Activated CD4-positive, alpha-beta memory T cell treated with anti-CD3 and anti-CD28 coated beads, Interleukin-2, amount 10 ng/mL, durations not matched to agents 7 days and 5 days (primary cell): ENCODE measurements around the gene PHACTR2. TPM values are rescaled to one million over a fixed set of nuclear protein-coding genes. Genes with fewer than 3 reads are reported as not detected.
"Not testable (repeated sequence)": the region's sequence is repeated elsewhere in the genome, so short reads cannot be mapped to it uniquely, and the experiment has no call there.

ENCODE experiments used
- CTCF ChIA-PET: fragments of 350-600 bp; sonication (Branson Sonifier 250); formaldehyde crosslinking; loops from one replicate; lab custom pipeline; 2021; ENCODE audit warnings: antibody characterized with exemption, inconsistent platforms; lab: Charles Lee
- POLR2A ChIA-PET: fragments of 350-600 bp; sonication (Branson Sonifier 250); formaldehyde crosslinking; loops from one replicate; lab custom pipeline; 2021; ENCODE audit warnings: antibody characterized with exemption; lab: Charles Lee
- DNase-seq: peaks from one replicate; pipeline ENCODE4 v3.0.0-alpha.2; 2020
- H3K27ac Mint-ChIP-seq: one replicate; pipeline ENCODE4 v1.8.0; 2021; ENCODE audit warnings: mild to moderate bottlenecking, mixed read lengths
- H3K27me3 Mint-ChIP-seq: one replicate; pipeline ENCODE4 v1.8.0; 2021; ENCODE audit warnings: mixed read lengths
- H3K36me3 Mint-ChIP-seq: one replicate; pipeline ENCODE4 v1.8.0; 2021; ENCODE audit warnings: low read depth, mixed read lengths
- H3K4me1 Mint-ChIP-seq: one replicate; pipeline ENCODE4 v1.8.0; 2021; ENCODE audit warnings: mixed read lengths
- H3K4me3 Mint-ChIP-seq: one replicate; pipeline ENCODE4 v1.8.0; 2021; ENCODE audit warnings: mild to moderate bottlenecking, mixed read lengths
- H3K9me3 Mint-ChIP-seq: one replicate; pipeline ENCODE4 v1.8.0; 2021; ENCODE audit warnings: mixed read lengths
- total RNA-seq, 2 experiments: library from RNA; stranded (reverse); gene quantifications; one replicate each; pipeline ENCODE4 v1.2.3, GENCODE V29; 2021

Gene PHACTR2
- total RNA-seq, 2 experiments from 2014 or later: 41.5 to 46.3 TPM

DNA sequence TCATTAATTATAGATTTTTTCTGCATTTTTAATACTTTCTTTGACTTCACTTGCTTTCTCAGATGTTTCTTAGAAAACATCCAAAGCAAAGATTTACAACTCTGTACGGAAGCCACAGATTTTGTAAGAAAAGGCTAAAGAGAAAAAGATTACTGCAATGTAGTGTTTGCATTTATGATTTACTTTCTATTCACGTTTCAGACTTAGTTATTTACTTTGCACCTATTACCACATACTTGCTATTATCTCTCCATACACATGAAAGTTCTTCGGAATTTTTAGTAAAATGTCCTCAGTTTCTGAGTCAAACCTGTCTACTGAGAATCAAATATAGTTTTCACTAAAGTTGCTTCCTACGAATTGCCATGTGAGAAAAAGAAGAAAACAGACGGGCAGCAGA, 22.2 kb upstream of the PHACTR2 start:
- DNase-seq: no peak
- no peaks in the 10 kb centered on the region for H3K27me3 Mint-ChIP-seq
- ChIA-PET CTCF (no interaction called here), POLR2A (no interaction called here)
- peaks cover 15% of the 10 kb centered on the region for H3K36me3 Mint-ChIP-seq
- peaks cover 22% of the 10 kb centered on the region for H3K9me3 Mint-ChIP-seq
- H3K4me3 Mint-ChIP-seq: no peak overlapping the region
- H3K4me1 Mint-ChIP-seq: no peaks in the 10 kb centered on the region
- no peak overlapping the region for H3K27ac Mint-ChIP-seq

DNA sequence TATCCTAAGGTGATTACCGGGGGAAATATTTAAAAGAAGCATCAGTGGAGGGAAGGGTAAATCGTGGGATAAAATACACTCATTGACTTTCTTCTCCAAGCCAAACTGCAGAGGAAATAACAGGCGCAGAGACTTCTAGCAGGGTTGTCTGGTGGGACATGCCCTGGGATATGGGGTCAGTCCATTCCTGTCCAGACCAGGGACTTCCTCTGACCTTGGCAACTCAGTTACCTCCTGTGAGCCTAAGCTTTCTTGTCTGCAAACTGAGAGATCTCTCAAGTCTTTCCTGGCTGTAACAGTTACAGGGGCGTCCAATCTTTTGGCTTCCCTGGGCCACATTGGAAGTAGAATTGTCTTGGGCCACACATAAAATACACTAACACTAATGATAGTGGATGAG, 21.7 kb upstream of the PHACTR2 start:
- H3K4me3 Mint-ChIP-seq: no peak overlapping the region
- DNase-seq: no peak
- peaks cover 16% of the 10 kb centered on the region for H3K36me3 Mint-ChIP-seq
- no peak overlapping the region for H3K27ac Mint-ChIP-seq
- ChIA-PET CTCF (no interaction called here), POLR2A (no interaction called here)
- H3K4me1 Mint-ChIP-seq: no peaks in the 10 kb centered on the region
- H3K9me3 Mint-ChIP-seq: peaks cover 22% of the 10 kb centered on the region
- no peaks in the 10 kb centered on the region for H3K27me3 Mint-ChIP-seq

DNA sequence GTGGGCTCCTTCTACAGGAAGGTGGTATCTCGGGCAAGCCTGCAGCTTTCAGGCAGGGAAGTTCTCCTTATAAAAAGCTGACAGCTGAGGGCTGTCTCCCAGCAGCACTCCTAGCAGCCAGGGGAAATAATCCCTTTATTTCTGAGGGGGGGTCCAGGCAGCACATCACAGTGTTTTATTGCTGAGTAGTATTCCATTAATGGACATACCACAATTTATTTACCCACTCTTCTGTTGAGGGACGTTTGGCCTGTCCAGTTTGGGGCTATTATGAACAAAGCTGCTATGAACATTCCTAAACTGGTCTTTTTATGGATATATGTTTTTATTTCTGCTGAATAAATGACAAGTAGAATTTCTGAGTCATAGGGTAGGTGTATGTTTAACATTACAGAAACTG, 20.0 kb upstream of the PHACTR2 start:
- H3K36me3 Mint-ChIP-seq: peaks cover 16% of the 10 kb centered on the region
- no peaks in the 10 kb centered on the region for H3K4me1 Mint-ChIP-seq
- H3K27me3 Mint-ChIP-seq: no peaks in the 10 kb centered on the region
- H3K27ac Mint-ChIP-seq: no peak overlapping the region
- H3K9me3 Mint-ChIP-seq: peaks cover 21% of the 10 kb centered on the region
- DNase-seq: no peak
- ChIA-PET CTCF (no interaction called here), POLR2A (no interaction called here)
- H3K4me3 Mint-ChIP-seq: no peak overlapping the region

DNA sequence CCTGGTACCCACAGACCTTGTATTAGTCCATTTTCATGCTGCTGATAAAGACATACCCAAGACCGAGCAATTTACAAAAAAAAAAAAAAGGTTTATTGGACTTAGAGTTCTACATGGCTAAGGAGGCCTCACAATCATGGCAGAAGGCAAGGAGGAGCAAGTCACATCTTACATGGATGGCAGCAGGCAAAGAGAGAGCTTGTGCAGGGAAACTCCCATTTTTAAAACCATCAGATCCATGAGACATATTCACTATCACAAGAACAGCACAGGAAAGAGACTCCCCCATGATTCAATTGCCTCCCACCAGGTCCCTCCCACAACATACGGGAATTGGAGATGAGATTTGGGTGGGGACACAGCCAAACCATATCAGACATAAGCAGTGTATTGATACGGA, 17.6 kb upstream of the PHACTR2 start:
- POLR2A ChIA-PET: not testable (repeated sequence)
- peaks cover 33% of the 10 kb centered on the region for H3K9me3 Mint-ChIP-seq

GRCh38 chr6:143664171-143664570, 13.6 kb upstream of the PHACTR2 start:
- POLR2A ChIA-PET: no interaction called here
- CTCF ChIA-PET: interaction anchor here (1.5 kb wide), 1 partner anchor 89 kb away, joined by 4 read pairs; no protein-coding TSS in a partner anchor
- Mint-ChIP-seq H3K36me3 (peaks cover 48% of the 10 kb centered on the region), H3K4me3 (no peak overlapping the region), H3K27ac (no peak overlapping the region), H3K9me3 (peaks cover 51% of the 10 kb centered on the region), H3K27me3 (no peaks in the 10 kb centered on the region), H3K4me1 (no peaks in the 10 kb centered on the region)
- no peak for DNase-seq

More for the DNA sequence above, 17.6 kb upstream of the PHACTR2 start:
- H3K27me3 Mint-ChIP-seq, CTCF ChIA-PET, H3K4me1 Mint-ChIP-seq, DNase-seq, H3K4me3 Mint-ChIP-seq, H3K27ac Mint-ChIP-seq: not testable (repeated sequence)
- H3K36me3 Mint-ChIP-seq: peaks cover 25% of the 10 kb centered on the region

DNA sequence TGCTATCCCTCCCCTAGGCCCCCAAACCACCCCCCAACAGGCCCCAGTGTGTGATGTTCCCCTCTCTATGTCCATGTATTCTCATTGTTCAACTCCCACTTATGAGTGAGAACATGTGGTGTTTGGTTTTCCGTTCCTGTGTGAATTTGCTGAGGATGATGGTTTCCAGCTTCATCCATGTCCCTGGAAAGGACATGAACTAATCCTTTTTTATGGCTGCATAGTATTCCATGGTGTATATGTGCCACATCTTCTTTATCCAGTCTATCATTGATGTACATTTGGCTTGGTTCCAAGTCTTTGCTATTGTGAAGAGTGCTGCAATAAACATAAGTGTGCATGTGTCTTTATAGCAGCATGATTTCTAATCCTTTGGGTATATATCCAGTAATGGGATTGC, 11.8 kb upstream of the PHACTR2 start:
- H3K4me1 Mint-ChIP-seq, H3K4me3 Mint-ChIP-seq, POLR2A ChIA-PET, H3K27me3 Mint-ChIP-seq, DNase-seq, H3K27ac Mint-ChIP-seq, CTCF ChIA-PET: not testable (repeated sequence)
- Mint-ChIP-seq H3K36me3 (peaks cover 36% of the 10 kb centered on the region), H3K9me3 (peaks cover 41% of the 10 kb centered on the region)

GRCh38 chr6:143669483-143669882, 8.3 kb upstream of the PHACTR2 start:
- H3K9me3 Mint-ChIP-seq: peaks cover 32% of the 10 kb centered on the region
- H3K27me3 Mint-ChIP-seq, H3K4me1 Mint-ChIP-seq, H3K4me3 Mint-ChIP-seq, POLR2A ChIA-PET, CTCF ChIA-PET, H3K27ac Mint-ChIP-seq, DNase-seq: not testable (repeated sequence)
- H3K36me3 Mint-ChIP-seq: peaks cover 33% of the 10 kb centered on the region

DNA sequence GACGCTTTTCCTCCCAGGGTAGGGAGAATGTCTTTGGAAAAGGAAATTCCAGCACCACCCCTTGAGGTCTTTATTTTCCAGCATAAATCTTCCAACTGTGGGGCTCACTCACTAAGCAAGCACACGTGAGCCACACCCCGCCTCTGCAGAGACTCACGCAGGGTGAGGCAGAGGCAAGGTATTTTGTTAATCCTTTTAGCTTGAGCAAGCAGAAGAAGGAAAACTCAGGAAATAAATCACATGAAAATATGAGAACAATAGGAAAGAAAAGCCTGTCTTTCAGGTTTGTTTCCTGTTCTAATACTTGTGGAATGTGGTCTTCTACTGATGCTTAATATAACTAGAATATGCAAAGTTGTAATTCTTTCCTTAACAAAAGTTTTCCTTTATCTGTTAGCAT, 4.1 kb upstream of the PHACTR2 start:
- Mint-ChIP-seq H3K4me1 (peaks cover 3% of the 10 kb centered on the region), H3K4me3 (no peak overlapping the region), H3K27ac (no peak overlapping the region), H3K36me3 (peaks cover 8% of the 10 kb centered on the region), H3K27me3 (peaks cover 5% of the 10 kb centered on the region), H3K9me3 (peaks cover 8% of the 10 kb centered on the region)
- CTCF ChIA-PET: no interaction called here
- no peak for DNase-seq
- POLR2A ChIA-PET: no interaction called here

- H3K27ac Mint-ChIP-seq: no peak overlapping the region
- peaks cover 7% of the 10 kb centered on the region for H3K27me3 Mint-ChIP-seq
- CTCF ChIA-PET: no interaction called here
- peaks cover 3% of the 10 kb centered on the region for H3K36me3 Mint-ChIP-seq
- POLR2A ChIA-PET: no interaction called here
- H3K4me1 Mint-ChIP-seq: peaks cover 3% of the 10 kb centered on the region
- no peak overlapping the region for H3K4me3 Mint-ChIP-seq
- H3K9me3 Mint-ChIP-seq: no peaks in the 10 kb centered on the region
- DNase-seq: no peak
Observed at GRCh38 chr6:143674483-143675381, 3.0 kb upstream of the PHACTR2 start.

GRCh38 chr6:143675382-143675900, 2.3 kb upstream of the PHACTR2 start:
- ChIA-PET CTCF (no interaction called here), POLR2A (interaction anchor here (1.0 kb wide), 1 partner anchor 168 kb away, joined by 3 read pairs; the partner anchor contains the start of gene LTV1)
- peaks cover 5% of the 10 kb centered on the region for H3K36me3 Mint-ChIP-seq
- peaks cover 7% of the 10 kb centered on the region for H3K27me3 Mint-ChIP-seq
- H3K4me3 Mint-ChIP-seq: no peak overlapping the region
- DNase-seq: no peak
- peaks cover 3% of the 10 kb centered on the region for H3K4me1 Mint-ChIP-seq
- H3K27ac Mint-ChIP-seq: no peak overlapping the region
- no peaks in the 10 kb centered on the region for H3K9me3 Mint-ChIP-seq

DNA sequence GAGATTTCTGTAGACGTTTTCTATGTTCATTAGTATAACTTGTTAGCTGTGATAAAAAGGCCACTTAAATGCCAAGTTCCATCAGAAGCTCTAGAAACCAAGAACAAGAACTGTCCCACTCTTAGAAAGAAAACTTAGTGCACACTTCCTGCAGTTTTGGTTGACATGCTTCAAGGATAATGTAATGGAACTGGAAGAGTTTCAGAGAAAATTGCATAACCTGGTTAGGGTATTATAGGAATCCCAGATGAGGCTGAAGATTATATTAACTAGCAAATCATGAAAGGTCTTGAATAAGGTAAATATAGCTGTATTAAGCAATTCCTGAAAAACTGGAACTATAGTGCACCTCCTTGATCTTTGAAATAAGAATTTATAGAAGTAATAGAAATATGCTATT, 1.8 kb upstream of the PHACTR2 start:
- ChIA-PET POLR2A (interaction anchor here (1.0 kb wide), 1 partner anchor 167 kb away, joined by 3 read pairs; the partner anchor contains the start of gene LTV1), CTCF (no interaction called here)
- DNase-seq: no peak
- Mint-ChIP-seq H3K4me1 (peaks cover 3% of the 10 kb centered on the region), H3K36me3 (peaks cover 5% of the 10 kb centered on the region), H3K9me3 (no peaks in the 10 kb centered on the region), H3K4me3 (no peak overlapping the region), H3K27me3 (peaks cover 7% of the 10 kb centered on the region), H3K27ac (no peak overlapping the region)

DNA sequence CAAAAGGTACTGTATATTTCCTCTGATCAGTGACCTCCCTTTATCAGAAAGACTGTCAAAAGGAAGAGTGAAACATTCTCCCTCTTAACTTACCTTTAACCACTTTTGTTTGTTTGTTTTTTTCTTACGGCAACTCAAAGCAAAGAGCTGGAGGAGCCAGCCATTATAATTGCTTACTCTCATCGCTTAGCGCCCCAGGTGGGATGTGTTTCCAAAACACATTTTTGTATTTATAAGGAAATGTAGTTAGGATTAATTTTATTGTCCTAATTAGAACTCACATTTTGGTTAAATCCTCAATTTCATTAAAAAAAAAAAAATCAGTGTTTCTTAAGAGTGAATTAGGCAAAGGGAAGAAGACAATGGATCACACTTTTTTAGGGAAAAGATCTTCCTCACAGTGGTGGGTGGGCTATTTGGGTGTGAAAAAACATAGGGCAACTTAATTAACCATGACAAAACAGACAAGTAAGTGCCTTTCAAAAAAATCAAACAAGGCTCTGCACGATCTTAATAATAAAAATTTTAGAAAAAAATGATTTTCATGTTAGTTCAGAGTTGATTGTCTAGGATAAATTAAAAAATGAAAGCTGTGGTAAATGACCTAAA, 1.2 kb upstream of the PHACTR2 start:
- H3K27me3 Mint-ChIP-seq: peaks cover 7% of the 10 kb centered on the region
- H3K4me1 Mint-ChIP-seq: peaks cover 3% of the 10 kb centered on the region
- H3K9me3 Mint-ChIP-seq: no peaks in the 10 kb centered on the region
- ChIA-PET CTCF (no interaction called here), POLR2A (interaction anchor here (1.0 kb wide), 1 partner anchor 167 kb away, joined by 3 read pairs; the partner anchor contains the start of gene LTV1)
- DNase-seq: no peak
- no peak overlapping the region for H3K27ac Mint-ChIP-seq
- H3K4me3 Mint-ChIP-seq: no peak overlapping the region
- H3K36me3 Mint-ChIP-seq: peaks cover 3% of the 10 kb centered on the region

GRCh38 chr6:143677577-143677890, 231 bp upstream of the PHACTR2 start:
- Mint-ChIP-seq H3K27ac (no peak overlapping the region), H3K27me3 (peaks cover 7% of the 10 kb centered on the region), H3K36me3 (peaks cover 7% of the 10 kb centered on the region), H3K4me1 (peaks cover 3% of the 10 kb centered on the region), H3K4me3 (no peak overlapping the region), H3K9me3 (peaks cover 3% of the 10 kb centered on the region)
- POLR2A ChIA-PET: no interaction called here
- no peak for DNase-seq
- CTCF ChIA-PET: no interaction called here
